Mucosa of gallbladder (tissue), 1 donor: ENCODE measurements around the gene TNNT2. TPM values are rescaled to one million over a fixed set of nuclear protein-coding genes. Genes with fewer than 3 reads are reported as not detected.

ENCODE experiments used
- DNase-seq: peaks from one replicate; pipeline ENCODE4 v3.0.0-alpha.2; 2020; ENCODE audit warnings: low spot score
- total RNA-seq: library from RNA; stranded (reverse); gene quantifications from one replicate; pipeline ENCODE4 v1.2.1, GENCODE V29; 2021
- donor health status: DM: no; HTN: no; CAD: no.

The TNNT2 gene
- total RNA-seq, 1 donor from 2014 or later = 69.8 TPM

- DNase-seq = no peak
Measured at GRCh38 chr1:201403359-201403758, 25.9 kb upstream of the TNNT2 start.

DNA sequence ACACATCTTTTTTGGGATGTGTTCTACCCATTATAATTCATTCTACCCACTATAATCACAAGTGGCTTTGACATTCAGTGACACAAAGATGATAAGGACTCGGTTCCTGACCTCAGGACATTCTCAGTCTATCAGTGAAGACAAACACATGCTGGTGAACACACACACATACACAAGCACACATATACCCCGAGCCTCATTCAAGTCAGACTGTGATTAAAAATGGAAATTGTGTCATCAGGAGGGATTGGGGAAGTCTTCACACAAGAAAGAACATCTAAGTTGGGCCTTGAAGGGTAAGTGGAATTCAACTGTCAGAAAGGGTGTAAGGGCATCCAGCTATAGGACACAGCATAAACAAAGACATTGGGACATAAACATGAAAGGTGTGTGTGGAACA lies 24.2 kb upstream of the TNNT2 start:
- DNase-seq = no peak

DNA sequence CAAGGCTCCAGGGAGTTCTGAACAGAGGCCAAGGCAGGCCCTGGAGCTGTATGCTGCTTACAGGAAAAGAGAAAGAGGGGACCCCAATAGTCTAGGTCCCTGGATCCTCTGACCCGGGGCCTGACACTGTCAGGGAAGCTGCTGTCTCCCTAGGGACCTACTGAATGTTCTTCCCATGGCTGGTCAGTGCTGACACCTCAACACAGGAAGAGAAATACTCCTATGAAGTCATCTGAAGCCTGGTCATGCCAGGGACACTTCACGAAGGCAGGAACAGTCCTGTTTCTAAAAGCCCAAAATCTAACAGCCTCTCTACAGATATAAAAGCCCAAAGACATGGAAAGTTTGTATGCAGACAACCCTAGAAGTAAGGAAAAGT lies 23.4 kb upstream of the TNNT2 start:
- DNase-seq = no peak

DNA sequence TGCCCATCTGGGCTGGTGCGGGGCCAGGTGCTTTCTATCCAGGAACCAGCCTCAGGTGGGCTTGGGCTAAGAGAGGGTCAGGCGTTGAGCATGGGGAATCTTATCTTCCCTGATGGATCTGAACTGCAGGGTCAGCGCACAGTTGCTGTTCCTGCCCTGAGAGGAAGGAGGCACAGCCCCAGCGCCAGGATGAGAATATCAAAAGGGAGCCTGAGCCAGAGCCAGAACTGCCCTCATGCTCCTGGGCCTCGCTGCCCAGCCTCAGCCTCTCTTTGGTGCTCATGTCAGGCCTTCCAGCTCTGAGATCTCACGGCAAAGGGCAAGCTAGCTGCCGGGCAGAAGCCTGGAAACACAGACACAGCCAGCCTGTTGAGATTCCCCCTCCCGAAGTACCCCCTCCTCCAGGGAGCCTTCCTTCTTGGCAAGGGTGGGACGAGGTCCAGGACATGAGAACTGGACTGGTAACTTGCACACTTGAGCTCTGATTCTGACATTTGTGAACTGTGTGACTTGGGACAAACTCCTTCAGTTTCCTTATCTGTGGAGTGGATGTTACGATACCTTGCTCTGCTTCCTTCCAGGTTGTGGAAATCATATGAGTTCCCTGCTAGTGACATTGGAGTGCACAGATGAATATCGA lies 22.9 kb upstream of the TNNT2 start:
- no peak for DNase-seq

- peak; percentile 82 for DNase-seq
Measured at GRCh38 chr1:201399352-201400126, 22.1 kb upstream of the TNNT2 start.

GRCh38 chr1:201399018-201399351 lies 21.5 kb upstream of the TNNT2 start, which contains the start of gene LAD1:
TSS of gene LAD1 (minus strand) at chr1:201399324. CDS start at chr1:201399306, 18 bp downstream.
- DNase-seq = no peak

- peak; percentile 65 for DNase-seq
Measured at GRCh38 chr1:201397675-201398074, 20.2 kb upstream of the TNNT2 start.

DNA sequence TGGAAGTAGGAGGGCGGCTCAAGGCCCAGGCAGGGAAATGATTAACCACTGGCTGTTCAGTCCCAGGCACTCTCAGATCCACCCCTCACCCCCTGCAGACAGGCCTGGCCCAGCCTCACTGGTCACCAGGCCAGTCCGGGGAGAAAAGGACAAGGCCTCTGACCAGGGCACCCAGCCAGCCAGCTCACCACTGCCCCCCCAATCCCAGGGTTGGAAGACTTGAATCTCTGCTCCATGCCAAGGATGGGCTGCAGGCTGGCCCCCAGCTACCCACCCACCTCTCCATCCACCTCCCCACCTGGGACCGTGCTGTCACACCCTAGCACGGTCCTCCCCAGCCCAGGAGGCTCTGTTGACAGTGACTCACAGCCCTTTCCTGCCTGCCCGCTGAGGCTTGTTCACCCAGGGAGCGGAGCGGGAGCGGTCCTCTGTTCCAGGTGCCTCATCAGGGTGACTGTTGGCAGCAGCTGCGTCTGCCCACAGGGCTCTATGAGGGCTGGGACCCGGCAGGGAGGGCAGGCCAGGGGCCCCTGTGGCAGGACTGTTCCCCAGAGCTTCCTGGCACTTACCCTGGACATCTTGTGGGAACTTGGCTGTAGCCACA lies 19.5 kb upstream of the TNNT2 start:
- DNase-seq = peak; percentile 89

GRCh38 chr1:201395936-201396335 lies 18.5 kb upstream of the TNNT2 start:
- no peak for DNase-seq

DNA sequence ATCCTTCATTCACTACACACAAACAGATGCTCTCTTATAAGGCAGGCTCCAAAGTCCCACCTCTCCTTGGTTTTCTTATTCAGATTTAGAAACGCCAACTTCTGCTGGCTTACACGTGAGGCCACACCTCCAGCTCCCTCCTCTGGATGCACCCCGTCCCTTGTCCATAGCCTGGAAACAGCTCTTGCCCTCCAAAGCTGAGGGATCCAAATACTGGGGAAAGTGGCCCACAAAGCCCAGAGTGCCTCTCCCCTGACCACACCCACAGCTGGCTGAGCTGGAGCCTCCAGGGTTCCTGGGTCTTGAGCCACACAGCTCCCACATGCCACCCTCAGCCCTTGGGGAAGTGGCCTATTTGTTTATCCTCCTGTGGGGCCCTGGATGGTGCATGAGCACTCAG lies 17.1 kb upstream of the TNNT2 start:
- DNase-seq = no peak

DNA sequence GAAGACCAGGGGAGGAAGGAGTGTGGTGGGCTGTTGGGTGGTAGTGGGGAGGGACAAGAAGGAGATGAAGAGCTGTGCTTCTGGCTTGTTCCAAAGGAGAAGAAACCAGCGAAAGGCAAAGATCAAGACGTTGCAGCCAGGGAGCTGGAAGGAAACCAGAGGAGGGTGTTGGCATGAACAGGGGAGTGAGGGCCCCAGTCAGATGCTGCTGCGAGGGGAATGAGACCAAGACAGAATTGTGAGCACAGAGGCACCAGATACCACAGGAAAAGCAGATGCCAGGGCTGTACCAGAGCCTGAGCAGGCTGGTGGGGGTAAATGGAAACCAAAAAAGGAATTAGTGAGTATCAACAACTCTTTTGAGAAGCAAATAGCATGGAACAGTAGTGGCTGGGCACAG lies 15.6 kb upstream of the TNNT2 start:
- no peak for DNase-seq

DNA sequence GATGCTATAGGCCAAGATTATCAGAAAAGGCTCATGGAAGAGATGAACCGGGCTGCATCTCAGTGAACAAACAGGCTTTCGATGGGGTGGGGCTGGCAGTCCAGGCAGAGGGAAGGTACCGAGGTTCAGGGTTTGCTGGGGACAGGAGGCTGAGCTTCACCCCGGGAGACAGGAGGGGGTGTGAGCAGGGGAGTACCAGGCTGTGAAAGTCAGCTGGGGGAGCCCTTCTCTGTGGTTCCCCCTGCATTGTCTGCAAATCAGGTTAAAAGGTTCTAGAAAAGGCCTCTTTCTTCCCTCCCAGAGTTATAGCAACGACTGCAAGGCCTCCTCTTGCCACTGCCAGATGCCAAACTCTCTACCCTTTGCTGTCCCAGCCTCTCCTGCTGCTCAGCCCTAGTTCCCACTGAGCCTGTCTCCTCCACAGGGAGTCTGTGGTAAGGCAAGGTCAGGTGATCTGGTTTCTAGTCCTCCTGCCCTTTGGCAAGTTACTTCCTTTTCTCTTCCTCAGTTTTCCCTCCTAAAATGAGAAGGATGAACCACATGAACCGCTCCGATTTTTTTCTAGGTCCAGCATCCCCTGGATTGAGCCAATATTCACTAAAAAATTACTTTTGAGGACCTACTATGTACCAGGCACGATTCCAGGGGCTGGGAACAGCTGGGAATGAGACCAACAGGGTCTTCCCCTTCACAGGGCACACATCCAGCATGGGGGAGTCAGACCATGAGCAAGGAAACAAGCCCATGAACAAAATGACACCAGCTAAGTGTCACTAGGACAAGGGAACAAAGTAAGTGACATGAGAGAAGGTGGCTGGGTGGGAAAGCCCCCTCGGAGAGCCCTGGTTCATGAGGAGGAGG lies 14.4 kb upstream of the TNNT2 start:
- no peak for DNase-seq

- DNase-seq = no peak
Measured at GRCh38 chr1:201391225-201391624, 13.7 kb upstream of the TNNT2 start.

GRCh38 chr1:201389051-201389450 lies 11.6 kb upstream of the TNNT2 start:
- no peak for DNase-seq

GRCh38 chr1:201386208-201386607 lies 8.7 kb upstream of the TNNT2 start:
- no peak for DNase-seq

DNA sequence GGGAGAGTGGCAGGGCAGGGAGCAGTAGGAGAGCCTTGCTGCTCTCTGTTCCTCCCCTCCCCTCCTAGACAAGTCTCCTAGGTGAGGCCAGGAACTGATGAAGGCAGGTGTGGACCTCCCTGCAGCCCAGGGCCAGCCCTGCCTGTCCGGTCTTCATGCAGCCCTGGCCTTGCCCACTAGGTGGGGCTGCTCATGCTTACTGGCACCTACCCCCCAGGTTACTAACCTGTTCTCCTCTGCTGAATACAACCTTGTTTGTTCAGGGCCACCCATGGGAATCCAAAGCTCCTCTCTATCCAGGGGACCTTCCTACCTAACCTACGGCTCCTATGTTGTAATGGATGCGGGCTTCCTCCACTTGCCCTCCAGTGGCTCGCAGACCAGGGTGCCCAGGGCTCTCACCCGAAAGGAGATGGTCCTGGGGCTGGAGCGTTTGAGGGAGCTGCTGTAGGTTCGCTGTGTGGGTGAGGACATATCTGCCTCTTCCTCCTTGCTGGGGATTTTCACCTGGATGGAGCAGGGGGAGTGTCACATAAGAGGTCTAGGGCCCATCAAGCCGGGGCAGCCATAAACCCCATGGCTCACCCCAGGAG lies 7.9 kb upstream of the TNNT2 start:
- DNase-seq = peak; percentile 68

- no peak for DNase-seq
Measured at GRCh38 chr1:201384406-201384782, 6.9 kb upstream of the TNNT2 start.

GRCh38 chr1:201383647-201384405 lies 6.3 kb upstream of the TNNT2 start:
- no peak for DNase-seq

GRCh38 chr1:201381130-201381529 lies 3.6 kb upstream of the TNNT2 start:
- DNase-seq = no peak

GRCh38 chr1:201379733-201380242 lies 2.3 kb upstream of the TNNT2 start:
- no peak for DNase-seq

DNA sequence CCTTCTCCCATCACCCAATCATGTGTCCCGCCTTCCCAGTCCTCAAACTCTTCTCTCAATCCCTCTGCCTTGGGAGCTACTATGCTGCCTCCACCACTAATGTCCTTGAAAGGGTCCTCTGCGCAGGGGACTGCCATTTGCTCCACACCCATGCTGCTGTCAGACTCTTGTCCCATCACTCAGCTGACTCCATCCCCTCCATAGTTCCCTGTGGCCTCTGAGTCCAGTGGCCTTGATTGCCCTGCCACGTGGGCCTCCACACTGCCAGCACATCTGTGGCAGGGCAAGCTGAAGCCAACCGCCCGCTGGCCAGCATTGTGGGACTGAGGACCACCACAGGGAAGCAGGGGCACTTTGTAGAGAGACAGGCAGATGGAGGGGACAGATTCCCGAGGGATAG lies 1.3 kb upstream of the TNNT2 start:
- DNase-seq = no peak
